ENCODE results near the gene SYT13. TPM values are rescaled to one million over a fixed set of nuclear protein-coding genes. Genes with fewer than 3 reads are reported as not detected.

Gene SYT13
- polyA plus RNA-seq, 1 donor (not counting 4 experiments of a cell fraction or from before 2014, with no cell fraction given) = not detected

DNA sequence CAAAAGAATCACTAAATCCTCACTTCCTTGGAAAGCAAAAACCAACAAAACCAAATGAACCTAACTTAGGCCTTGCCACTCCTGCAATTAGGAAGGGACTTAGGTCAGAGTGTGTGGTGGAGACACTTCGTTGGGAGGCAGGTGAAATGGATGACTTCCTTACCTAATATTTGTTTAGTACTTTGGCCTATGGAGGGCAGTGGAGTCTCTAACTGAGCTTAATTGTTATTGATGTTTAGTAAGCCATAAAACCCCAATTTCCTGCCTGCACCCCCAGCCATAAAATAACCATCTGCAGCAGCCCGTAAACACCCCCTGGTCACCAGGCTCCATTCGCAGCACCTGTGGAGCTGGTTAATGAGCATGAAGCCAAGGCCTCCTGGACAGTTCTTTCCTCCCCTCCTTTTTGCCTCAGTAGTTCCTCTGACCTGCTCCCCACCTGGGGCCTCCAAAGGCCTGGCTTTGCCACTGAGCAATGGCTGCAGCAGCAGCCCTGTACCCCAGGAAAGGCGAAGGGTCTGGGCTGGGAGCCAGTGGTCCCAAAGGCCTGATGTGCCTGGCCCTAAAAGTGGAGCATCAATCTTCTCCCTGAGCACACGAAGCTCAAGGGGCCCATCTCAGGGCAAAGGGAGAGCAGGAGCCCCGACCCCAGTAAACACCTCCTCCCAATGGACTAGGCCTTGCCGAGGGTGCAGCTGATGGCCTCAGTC, 15.6 kb upstream of the SYT13 start:
- Histone ChIP-seq H3K9me1 (ENCODE audit: control insufficient read depth, extremely low read depth, insufficient read depth, low read length) (no peaks in the 10 kb centered on the region), H3K27ac (ENCODE audit: control insufficient read depth, insufficient read depth, low read length) (no peak overlapping the region), H2AFZ (ENCODE audit: control insufficient read depth, low read length) (no peak overlapping the region), H3K36me3 (ENCODE audit: control insufficient read depth in 2 of 2, extremely low read depth in 1 of 2, insufficient read depth in 2 of 2, low read length in 2 of 2) (no peaks in the 10 kb centered on the region), H3K79me2 (ENCODE audit: control insufficient read depth, insufficient read depth, low read length) (no peaks in the 10 kb centered on the region), H3K4me2 (ENCODE audit: control insufficient read depth, extremely low read depth, insufficient read depth, low read depth, low read length) (no peak overlapping the region), H4K20me1 (ENCODE audit: control insufficient read depth, extremely low read depth, insufficient read depth, low read length) (no peaks in the 10 kb centered on the region), H3K4me1 (ENCODE audit: control insufficient read depth, extremely low read depth, insufficient read depth, low read length) (no peaks in the 10 kb centered on the region), H3K9me3 (ENCODE audit: control insufficient read depth, low read depth, low read length) (no peaks in the 10 kb centered on the region), H3K27me3 (ENCODE audit: control insufficient read depth, extremely low read depth, insufficient read depth, low read length) (peaks cover 5% of the 10 kb centered on the region), H3K9ac (ENCODE audit: control insufficient read depth, extremely low read depth, insufficient read depth, low read length) (no peak overlapping the region), H3K4me3 (ENCODE audit: control insufficient read depth in 2 of 3, extremely low read depth in 1 of 3, insufficient read depth in 2 of 3, low read depth in 1 of 3, low read length in 3 of 3) (no peak overlapping the region)
- TF ChIP-seq, protein P1, sequence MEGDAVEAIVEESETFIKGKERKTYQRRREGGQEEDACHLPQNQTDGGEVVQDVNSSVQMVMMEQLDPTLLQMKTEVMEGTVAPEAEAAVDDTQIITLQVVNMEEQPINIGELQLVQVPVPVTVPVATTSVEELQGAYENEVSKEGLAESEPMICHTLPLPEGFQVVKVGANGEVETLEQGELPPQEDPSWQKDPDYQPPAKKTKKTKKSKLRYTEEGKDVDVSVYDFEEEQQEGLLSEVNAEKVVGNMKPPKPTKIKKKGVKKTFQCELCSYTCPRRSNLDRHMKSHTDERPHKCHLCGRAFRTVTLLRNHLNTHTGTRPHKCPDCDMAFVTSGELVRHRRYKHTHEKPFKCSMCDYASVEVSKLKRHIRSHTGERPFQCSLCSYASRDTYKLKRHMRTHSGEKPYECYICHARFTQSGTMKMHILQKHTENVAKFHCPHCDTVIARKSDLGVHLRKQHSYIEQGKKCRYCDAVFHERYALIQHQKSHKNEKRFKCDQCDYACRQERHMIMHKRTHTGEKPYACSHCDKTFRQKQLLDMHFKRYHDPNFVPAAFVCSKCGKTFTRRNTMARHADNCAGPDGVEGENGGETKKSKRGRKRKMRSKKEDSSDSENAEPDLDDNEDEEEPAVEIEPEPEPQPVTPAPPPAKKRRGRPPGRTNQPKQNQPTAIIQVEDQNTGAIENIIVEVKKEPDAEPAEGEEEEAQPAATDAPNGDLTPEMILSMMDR (optimal IDR thresholded peaks at IDR 0.05 in 1 of 3, IDR thresholded peaks at IDR 0.05 in 1 of 3, conservative IDR thresholded peaks at IDR 0.05 in 1 of 3; ENCODE audit: extremely low read depth in 1 of 3, insufficient read depth in 2 of 3, low read length in 3 of 3) = no peak
- no peak for TF ChIP-seq EZH2 (IDR thresholded peaks at IDR 0.05; ENCODE audit: low read length)
- dilution Hi-C loops (cut with MboI; ENCODE audit: extremely low pct_ligation_motif_present, low sequenced_read_pairs) = no loop called here
- FAIRE-seq (no peak), DNase-seq (ENCODE audit: low read depth, low spot score) (no peak)

DNA sequence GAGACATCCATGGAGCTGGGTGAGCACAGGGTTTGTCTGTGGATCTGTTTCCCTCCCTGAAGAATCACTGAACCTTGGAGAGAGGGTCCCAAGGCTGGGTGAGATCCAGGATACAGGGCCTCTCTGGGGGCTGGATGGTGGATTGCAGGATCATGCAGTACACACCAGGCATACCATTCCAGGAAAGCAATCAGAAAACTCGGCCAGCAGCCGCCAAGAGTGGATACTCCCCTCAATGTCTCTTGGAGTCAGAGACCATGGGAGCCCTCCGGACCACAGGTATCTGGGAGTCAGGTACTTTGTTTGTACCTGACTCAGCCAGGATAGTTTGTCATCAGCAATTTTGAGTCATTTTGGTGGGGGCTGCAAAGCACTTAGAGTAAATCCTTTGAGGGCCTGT, 14.6 kb upstream of the SYT13 start:
- no peaks in the 10 kb centered on the region for H3K4me1 ChIP-seq (ENCODE audit: control insufficient read depth, extremely low read depth, insufficient read depth, low read length)
- no peak overlapping the region for H3K9ac ChIP-seq (ENCODE audit: control insufficient read depth, extremely low read depth, insufficient read depth, low read length)
- no peak overlapping the region for H3K27ac ChIP-seq (ENCODE audit: control insufficient read depth, insufficient read depth, low read length)
- H3K36me3 ChIP-seq (ENCODE audit: control insufficient read depth in 2 of 2, extremely low read depth in 1 of 2, insufficient read depth in 2 of 2, low read length in 2 of 2) = no peaks in the 10 kb centered on the region
- DNase-seq (ENCODE audit: low read depth, low spot score) (no peak), FAIRE-seq (no peak)
- dilution Hi-C loops (cut with MboI; ENCODE audit: extremely low pct_ligation_motif_present, low sequenced_read_pairs) = no loop called here
- no peak overlapping the region for H3K4me3 ChIP-seq (ENCODE audit: control insufficient read depth in 2 of 3, extremely low read depth in 1 of 3, insufficient read depth in 2 of 3, low read depth in 1 of 3, low read length in 3 of 3)
- H3K79me2 ChIP-seq (ENCODE audit: control insufficient read depth, insufficient read depth, low read length) = no peaks in the 10 kb centered on the region
- H2AFZ ChIP-seq (ENCODE audit: control insufficient read depth, low read length) = no peak overlapping the region
- H3K9me1 ChIP-seq (ENCODE audit: control insufficient read depth, extremely low read depth, insufficient read depth, low read length) = no peaks in the 10 kb centered on the region
- TF ChIP-seq, protein P1 (optimal IDR thresholded peaks at IDR 0.05 in 1 of 3, IDR thresholded peaks at IDR 0.05 in 1 of 3, conservative IDR thresholded peaks at IDR 0.05 in 1 of 3; ENCODE audit: extremely low read depth in 1 of 3, insufficient read depth in 2 of 3, low read length in 3 of 3) = no peak
- no peak for TF ChIP-seq EZH2 (IDR thresholded peaks at IDR 0.05; ENCODE audit: low read length)
- H3K9me3 ChIP-seq (ENCODE audit: control insufficient read depth, low read depth, low read length) = no peaks in the 10 kb centered on the region
- no peak overlapping the region for H3K4me2 ChIP-seq (ENCODE audit: control insufficient read depth, extremely low read depth, insufficient read depth, low read depth, low read length)
- peaks cover 5% of the 10 kb centered on the region for H3K27me3 ChIP-seq (ENCODE audit: control insufficient read depth, extremely low read depth, insufficient read depth, low read length)
- H4K20me1 ChIP-seq (ENCODE audit: control insufficient read depth, extremely low read depth, insufficient read depth, low read length) = no peaks in the 10 kb centered on the region

Data from keratinocyte (primary cell).